EH (cell line): ENCODE data around the gene ECHS1.
A peak's percentile ranks its signal among the peaks of the same experiment; 100 is the strongest.

Source experiments
- DNase-seq: peaks from one replicate; pipeline ENCODE4 v3.0.0-alpha.2; 2015; ENCODE audit warnings: low read depth

ECHS1 gene

GRCh38 chr10:133358162-133358924 is 14.8 kb downstream of the ECHS1 start:
- no peak for DNase-seq

- DNase-seq = peak; percentile 69
These were observed 15.6 kb downstream of the ECHS1 start, which contains the start of gene FUOM for GRCh38 chr10:133357285-133358161. TSS of gene FUOM (minus strand) at chr10:133358019. CDS start at chr10:133358007, 12 bp downstream.

GRCh38 chr10:133356549-133357284 is 16.4 kb downstream of the ECHS1 start:
- no peak for DNase-seq

GRCh38 chr10:133355991-133356390 is 17.2 kb downstream of the ECHS1 start:
- no peak for DNase-seq

- no peak for DNase-seq
These were observed 17.9 kb downstream of the ECHS1 start for GRCh38 chr10:133355266-133355665.

GRCh38 chr10:133354672-133355240 is 18.4 kb downstream of the ECHS1 start:
- no peak for DNase-seq

GRCh38 chr10:133353988-133354605 is 19.1 kb downstream of the ECHS1 start:
- no peak for DNase-seq

- no peak for DNase-seq
These were observed 19.8 kb downstream of the ECHS1 start for GRCh38 chr10:133353202-133353959.

- DNase-seq = no peak
These were observed 21.5 kb downstream of the ECHS1 start for GRCh38 chr10:133351408-133352318.

GRCh38 chr10:133350950-133351329 is 22.2 kb downstream of the ECHS1 start:
- DNase-seq = no peak

GRCh38 chr10:133350283-133350949 is 22.7 kb downstream of the ECHS1 start:
- no peak for DNase-seq

- no peak for DNase-seq
These were observed 23.6 kb downstream of the ECHS1 start for GRCh38 chr10:133349577-133350011.

GRCh38 chr10:133349160-133349568 is 24.0 kb downstream of the ECHS1 start:
- no peak for DNase-seq

GRCh38 chr10:133347710-133348517 is 25.2 kb downstream of the ECHS1 start:
- DNase-seq = no peak

GRCh38 chr10:133346413-133346812 is 26.7 kb downstream of the ECHS1 start:
- no peak for DNase-seq

GRCh38 chr10:133344236-133344635 is 28.9 kb downstream of the ECHS1 start:
- DNase-seq = no peak

GRCh38 chr10:133343558-133343957 is 29.6 kb downstream of the ECHS1 start:
- no peak for DNase-seq

- no peak for DNase-seq
These were observed 30.2 kb downstream of the ECHS1 start for GRCh38 chr10:133342942-133343341.
